Hair follicle dermal papilla cell (primary cell): ENCODE results near the gene TARDBP. TPM values are rescaled to one million over a fixed set of nuclear protein-coding genes. Genes with fewer than 3 reads are reported as not detected.

ENCODE experiments used
- total RNA-seq: library from RNA; depleted of rRNA; stranded (reverse); fragments of >200 nt; gene quantifications from 2 replicates; pipeline ENCODE4 v1.2.3, GENCODE V29; 2012

Gene TARDBP
- 42.2 and 44.0 TPM in 2 replicates for total RNA-seq

DNA sequence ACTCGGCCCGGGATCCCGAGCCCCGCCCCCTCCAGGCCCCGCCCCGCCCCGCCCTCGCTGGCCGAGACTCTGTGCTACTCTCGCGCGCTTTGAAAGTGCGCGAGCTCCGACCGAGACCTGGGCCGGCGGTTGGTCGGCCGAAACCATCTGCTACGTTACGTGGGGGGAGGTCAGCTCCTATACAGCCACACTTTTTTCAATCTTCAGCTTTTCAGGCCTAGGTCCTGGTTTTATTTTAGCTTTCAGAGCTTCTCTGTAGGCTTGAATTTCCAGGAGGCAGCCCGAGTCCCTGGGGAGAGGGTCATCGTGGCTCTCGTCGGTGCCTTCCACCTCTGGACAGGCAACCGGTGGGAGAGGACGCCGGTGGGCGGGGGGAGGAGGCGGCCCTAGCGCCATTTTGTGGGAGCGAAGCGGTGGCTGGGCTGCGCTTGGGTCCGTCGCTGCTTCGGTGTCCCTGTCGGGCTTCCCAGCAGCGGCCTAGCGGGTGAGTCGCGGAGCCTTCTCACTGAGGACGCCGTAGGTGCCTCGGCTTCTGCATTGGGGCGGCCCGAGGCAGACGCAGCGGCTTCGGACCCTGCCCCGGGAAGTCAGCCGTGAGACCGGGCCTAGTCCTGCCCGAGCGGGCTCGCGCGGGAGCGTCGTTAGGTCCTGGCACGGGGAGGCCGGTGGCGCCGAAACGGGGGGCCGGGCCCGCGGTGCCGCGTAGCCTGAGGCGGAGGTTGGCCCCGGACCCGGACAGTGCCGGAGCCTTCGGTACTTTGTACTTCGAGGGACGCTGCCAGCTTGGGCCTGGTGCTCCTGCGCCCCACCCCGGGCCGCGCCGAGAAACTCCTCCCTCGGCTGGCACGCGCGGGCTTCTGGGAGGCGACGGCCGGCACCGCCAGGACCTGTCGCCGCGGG lies at the start of gene TARDBP:
TARDBP (plus strand) TSS at position 395 of the 900 bp plus-strand sequence. CDS start 1,074 bp downstream, outside the sequence.

DNA sequence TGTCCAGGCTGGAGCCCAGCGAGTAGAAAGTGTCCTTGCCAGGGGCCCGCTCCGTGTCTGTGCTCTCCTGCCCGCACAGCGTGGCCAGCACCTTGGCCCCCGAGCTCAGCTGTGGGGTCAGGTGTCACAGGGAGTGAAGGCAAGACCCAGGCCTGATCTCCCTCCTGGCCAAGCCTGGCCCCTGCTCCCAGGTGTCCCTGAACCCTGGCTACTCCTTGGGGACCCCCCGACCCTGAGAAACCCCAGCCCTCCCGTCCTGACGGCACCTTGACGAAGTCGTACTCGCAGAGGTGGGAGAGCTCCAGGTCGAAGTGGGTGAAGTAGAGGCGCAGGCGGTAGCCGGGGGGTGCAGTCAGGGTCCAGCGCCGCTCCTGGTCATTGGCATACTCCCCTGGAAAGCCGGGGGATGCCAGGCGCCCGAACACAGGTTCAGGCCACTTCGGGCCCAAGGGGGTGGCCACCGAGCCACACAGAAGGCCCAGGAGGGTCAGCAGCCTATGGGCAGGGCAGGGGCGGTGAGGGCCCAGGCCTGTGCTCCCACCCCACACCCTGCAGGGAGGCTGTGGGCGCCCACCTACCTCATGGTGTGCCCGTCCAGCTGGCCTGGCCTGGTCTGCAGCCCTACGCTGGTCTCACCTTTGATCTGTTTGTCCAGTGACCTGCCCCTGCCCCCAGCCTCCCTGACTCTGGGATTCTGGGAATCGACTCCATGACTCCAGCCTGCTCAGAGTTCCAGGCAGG lies 34.3 kb downstream of the TARDBP start, which contains the start of gene MASP2:
MASP2 (minus strand) TSS at position 615 of the 741 bp plus-strand sequence; CDS start at position 583, 32 bp downstream.

DNA sequence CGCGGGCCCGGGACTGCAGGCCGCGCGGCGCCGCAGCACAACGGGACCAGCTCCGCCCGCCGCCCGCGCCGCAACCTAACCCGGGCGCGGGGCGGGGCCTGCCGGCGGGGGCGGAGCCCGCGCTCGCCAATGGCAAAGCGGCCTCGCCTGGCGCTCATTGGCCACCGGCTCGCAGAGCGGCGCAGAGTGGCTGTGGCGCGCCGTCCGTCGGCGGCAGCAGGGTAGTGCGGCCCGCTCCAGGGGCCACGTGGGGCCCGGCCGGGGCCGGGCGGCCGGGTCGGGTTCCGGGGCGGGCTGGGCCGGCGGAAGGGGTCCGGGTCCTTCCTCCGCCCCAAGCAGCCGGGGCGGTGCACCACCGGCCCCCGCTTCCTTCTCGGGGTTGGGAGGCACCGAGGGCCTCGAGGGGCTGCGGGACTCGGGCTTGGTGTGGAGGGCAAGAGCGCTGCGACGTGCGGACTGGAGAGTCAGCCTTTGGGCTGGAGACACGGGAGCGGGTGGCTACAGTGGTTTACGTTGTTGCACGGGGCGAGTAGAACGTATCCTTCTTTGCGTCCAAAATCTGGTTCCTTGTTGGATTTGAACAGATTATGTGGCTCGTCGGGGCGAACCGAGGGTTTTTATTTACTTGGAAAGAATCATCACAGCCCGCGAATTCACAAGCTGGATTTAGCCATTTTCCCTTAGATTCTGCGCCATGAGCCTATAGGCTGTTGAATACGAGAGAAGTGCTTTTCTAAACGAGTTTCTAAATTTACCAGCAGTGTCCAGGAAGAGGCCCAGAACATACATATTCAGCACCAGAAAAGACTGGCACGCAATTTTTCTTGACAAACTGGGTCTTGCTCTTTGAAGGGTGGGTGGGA lies 47.7 kb downstream of the TARDBP start, which contains the start of gene SRM:
SRM (minus strand) TSS at position 51 of the 863 bp plus-strand sequence. CDS start 75 bp downstream, outside the sequence.

Other genes starting within 250 kb of the TARDBP start
- gene CASZ1, start 216.0 kb upstream of the TARDBP start, total RNA-seq = 0.36 and 0.49 TPM in 2 replicates
- not detected in 2 replicates for gene MASP2, start 34.6 kb downstream of the TARDBP start, total RNA-seq
- 30.8 and 35.8 TPM in 2 replicates for gene SRM, start 47.4 kb downstream of the TARDBP start, total RNA-seq
- 58.7 and 67.2 TPM in 2 replicates for gene EXOSC10, start 87.2 kb downstream of the TARDBP start, total RNA-seq
- gene ANGPTL7, start 176.7 kb downstream of the TARDBP start, total RNA-seq = under 0.01 and 0.12 TPM in 2 replicates
- gene MTOR, start 249.9 kb downstream of the TARDBP start, total RNA-seq = 41.3 and 49.5 TPM in 2 replicates